Activated B cell treated with CpG ODN at 0.5 μM for 24 hours (primary cell): ENCODE measurements around the gene PPP1R14B. TPM values are rescaled to one million over a fixed set of nuclear protein-coding genes. Genes with fewer than 3 reads are reported as not detected.

Experiments used
- ATAC-seq: fragments of 200-7000 bp; cut with Tn5 transposase; one replicate; pipeline ENCODE4 v1.10.0; 2021; ENCODE audit warnings: low read depth, mild to moderate bottlenecking, moderate library complexity
- CTCF ChIA-PET: fragments of 350-600 bp; sonication (Branson Sonifier 250); formaldehyde crosslinking; loops from one replicate; lab custom pipeline; 2021; ENCODE audit warnings: antibody characterized with exemption; lab: Charles Lee
- POLR2A ChIA-PET: fragments of 350-600 bp; sonication (Branson Sonifier 250); formaldehyde crosslinking; loops from one replicate; lab custom pipeline; 2021; ENCODE audit warnings: antibody characterized with exemption; lab: Charles Lee
- DNase-seq: peaks from one replicate; pipeline ENCODE4 v3.0.0; 2022
- H3K27ac Mint-ChIP-seq: one replicate; pipeline ENCODE4 v1.8.0; 2020; ENCODE audit warnings: mixed read lengths
- H3K27me3 Mint-ChIP-seq: one replicate; pipeline ENCODE4 v1.8.0; 2021; ENCODE audit warnings: mixed read lengths
- H3K36me3 Mint-ChIP-seq: one replicate; pipeline ENCODE4 v1.8.0; 2021; ENCODE audit warnings: low read depth, mixed read lengths
- H3K4me1 Mint-ChIP-seq: one replicate; pipeline ENCODE4 v1.8.0; 2021; ENCODE audit warnings: mixed read lengths
- H3K4me3 Mint-ChIP-seq: one replicate; pipeline ENCODE4 v1.8.0; 2020; ENCODE audit warnings: mild to moderate bottlenecking, mixed read lengths
- H3K9me3 Mint-ChIP-seq: one replicate; pipeline ENCODE4 v1.8.0; 2020; ENCODE audit warnings: mixed read lengths
- CTCF ChIP-seq: fragments of 200-600 bp; IDR thresholded peaks from one replicate; pipeline ENCODE4 v1.8.0; 2022; ENCODE audit warnings: antibody characterized with exemption, mild to moderate bottlenecking
- intact Hi-C: fragments of 100-400 bp; cut with micrococcal nuclease; formaldehyde crosslinking; loops from one replicate; pipeline ENCODE4 v1.15.1; 2024
- total RNA-seq: library from RNA; stranded (reverse); gene quantifications from 2 replicates; pipeline ENCODE4 v1.2.3, GENCODE V29; 2022

PPP1R14B gene
- total RNA-seq, 1 donor from 2014 or later = 112 TPM

GRCh38 chr11:64260147-64260708, 13.5 kb upstream of the PPP1R14B start:
- ChIA-PET POLR2A (interaction anchor here (0.6 to 0.9 kb wide), 3 partner anchors 34 to 515 kb away, joined by 3 to 5 read pairs (median 3); partner anchors contain the start of gene ESRRA), CTCF (no interaction called here)
- Mint-ChIP-seq H3K36me3 (peaks cover 11% of the 10 kb centered on the region), H3K4me1 (peaks cover 11% of the 10 kb centered on the region), H3K27ac (peak overlapping the region; percentile 25), H3K4me3 (no peak overlapping the region), H3K9me3 (no peaks in the 10 kb centered on the region), H3K27me3 (no peaks in the 10 kb centered on the region)
- DNase-seq (no peak), ATAC-seq (peak; percentile 45)
- TF ChIP-seq CTCF = no peak
- intact Hi-C loops = no loop called here

GRCh38 chr11:64259533-64260067, 12.9 kb upstream of the PPP1R14B start:
- ChIA-PET CTCF (no interaction called here), POLR2A (interaction anchor here (0.6 to 0.9 kb wide), 3 partner anchors 46 to 515 kb away, joined by 3 to 4 read pairs (median 3); partner anchors contain the start of gene ESRRA)
- intact Hi-C loops = no loop called here
- Mint-ChIP-seq H3K9me3 (no peaks in the 10 kb centered on the region), H3K27ac (peak overlapping the region; percentile 6), H3K4me1 (peaks cover 11% of the 10 kb centered on the region), H3K4me3 (no peak overlapping the region), H3K27me3 (no peaks in the 10 kb centered on the region), H3K36me3 (peaks cover 11% of the 10 kb centered on the region)
- no peak for TF ChIP-seq CTCF
- ATAC-seq (peak; percentile 28), DNase-seq (no peak)

- Mint-ChIP-seq H3K4me1 (peaks cover 11% of the 10 kb centered on the region), H3K36me3 (peaks cover 11% of the 10 kb centered on the region), H3K27ac (no peak overlapping the region), H3K27me3 (no peaks in the 10 kb centered on the region), H3K4me3 (no peak overlapping the region), H3K9me3 (no peaks in the 10 kb centered on the region)
- DNase-seq (no peak), ATAC-seq (no peak)
- POLR2A ChIA-PET = interaction anchor here (0.6 kb wide), 1 partner anchor 68 kb away, joined by 4 read pairs; no protein-coding TSS in a partner anchor
- CTCF ChIA-PET = interaction anchor here (1.0 kb wide), 1 partner anchor 9 kb away, joined by 3 read pairs; no protein-coding TSS in a partner anchor
- intact Hi-C loops = no loop called here
- no peak for TF ChIP-seq CTCF
Measured at GRCh38 chr11:64258946-64259532, 12.3 kb upstream of the PPP1R14B start.

GRCh38 chr11:64258356-64258755, 11.6 kb upstream of the PPP1R14B start:
- POLR2A ChIA-PET = no interaction called here
- no peak for TF ChIP-seq CTCF
- DNase-seq = no peak

GRCh38 chr11:64256300-64256699, 9.6 kb upstream of the PPP1R14B start:
- H3K9me3 Mint-ChIP-seq = no peaks in the 10 kb centered on the region
- no peak overlapping the region for H3K27ac Mint-ChIP-seq
- H3K4me3 Mint-ChIP-seq = no peak overlapping the region
- no peak for TF ChIP-seq CTCF
- POLR2A ChIA-PET = no interaction called here
- intact Hi-C loops = no loop called here
- peaks cover 19% of the 10 kb centered on the region for H3K4me1 Mint-ChIP-seq
- no peaks in the 10 kb centered on the region for H3K27me3 Mint-ChIP-seq
- ATAC-seq (no peak), DNase-seq (no peak)
- CTCF ChIA-PET = no interaction called here
- peaks cover 9% of the 10 kb centered on the region for H3K36me3 Mint-ChIP-seq

More at GRCh38 chr11:64258356-64258755, 11.6 kb upstream of the PPP1R14B start:
- Mint-ChIP-seq H3K4me3 (no peak overlapping the region), H3K36me3 (peaks cover 11% of the 10 kb centered on the region), H3K4me1 (peaks cover 11% of the 10 kb centered on the region), H3K9me3 (no peaks in the 10 kb centered on the region), H3K27me3 (no peaks in the 10 kb centered on the region), H3K27ac (no peak overlapping the region)
- intact Hi-C loops = no loop called here
- CTCF ChIA-PET = interaction anchor here (1.0 kb wide), 1 partner anchor 9 kb away, joined by 3 read pairs; no protein-coding TSS in a partner anchor
- no peak for ATAC-seq
